Uterus (tissue), 2 donors: Measurements from ENCODE around the gene NUTM1.

Experiments
- POLR2A ChIP-seq, 2 donors: fragments of 450-650 bp; IDR thresholded peaks; one replicate each; pipeline ENCODE4 v1.6.1; 2016; ENCODE audit warnings: antibody characterized with exemption in 2 of 2, mild to moderate bottlenecking in 1 of 2, moderate library complexity in 1 of 2
- TF ChIP-seq, protein P1 (sequence below), 4 experiments: fragments of 200-600 bp in 2 of 4; fragments of 450-650 bp in 2 of 4; sonication (generic) in 2 of 4; IDR thresholded peaks; one replicate each; pipeline ENCODE4 v1.5.1; 2016 to 2019; ENCODE audit warnings: antibody characterized with exemption in 4 of 4, mild to moderate bottlenecking in 2 of 4, moderate library complexity in 1 of 4

DNA sequence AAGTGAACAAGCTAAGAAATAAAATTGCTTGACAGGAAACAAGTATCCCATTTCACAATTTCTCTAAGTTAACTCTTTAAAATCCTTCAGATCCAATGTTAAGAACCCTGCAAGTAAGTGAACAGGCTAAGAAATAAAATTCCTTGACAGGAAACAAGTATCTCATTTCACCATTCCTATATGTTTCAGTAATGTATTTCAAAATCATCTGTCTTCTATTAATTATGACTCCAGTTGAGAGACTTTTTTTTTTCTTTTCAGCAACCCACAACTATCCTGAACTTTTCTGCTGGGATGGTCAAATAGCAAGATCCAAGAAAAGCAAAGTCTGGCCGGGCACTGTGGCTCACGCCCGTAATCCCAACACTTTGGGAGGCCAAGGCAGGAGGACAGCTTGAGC, 3.2 kb upstream of the NUTM1 start:
- TF ChIP-seq, protein P1, sequence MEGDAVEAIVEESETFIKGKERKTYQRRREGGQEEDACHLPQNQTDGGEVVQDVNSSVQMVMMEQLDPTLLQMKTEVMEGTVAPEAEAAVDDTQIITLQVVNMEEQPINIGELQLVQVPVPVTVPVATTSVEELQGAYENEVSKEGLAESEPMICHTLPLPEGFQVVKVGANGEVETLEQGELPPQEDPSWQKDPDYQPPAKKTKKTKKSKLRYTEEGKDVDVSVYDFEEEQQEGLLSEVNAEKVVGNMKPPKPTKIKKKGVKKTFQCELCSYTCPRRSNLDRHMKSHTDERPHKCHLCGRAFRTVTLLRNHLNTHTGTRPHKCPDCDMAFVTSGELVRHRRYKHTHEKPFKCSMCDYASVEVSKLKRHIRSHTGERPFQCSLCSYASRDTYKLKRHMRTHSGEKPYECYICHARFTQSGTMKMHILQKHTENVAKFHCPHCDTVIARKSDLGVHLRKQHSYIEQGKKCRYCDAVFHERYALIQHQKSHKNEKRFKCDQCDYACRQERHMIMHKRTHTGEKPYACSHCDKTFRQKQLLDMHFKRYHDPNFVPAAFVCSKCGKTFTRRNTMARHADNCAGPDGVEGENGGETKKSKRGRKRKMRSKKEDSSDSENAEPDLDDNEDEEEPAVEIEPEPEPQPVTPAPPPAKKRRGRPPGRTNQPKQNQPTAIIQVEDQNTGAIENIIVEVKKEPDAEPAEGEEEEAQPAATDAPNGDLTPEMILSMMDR (IDR thresholded peaks at IDR 0.05): no peak
- TF ChIP-seq POLR2A (IDR thresholded peaks at IDR 0.05): no peak
